GM12878 (cell line): Measurements from ENCODE around the gene KCNE2. TPM values are rescaled to one million over a fixed set of nuclear protein-coding genes. Genes with fewer than 3 reads are reported as not detected.

ENCODE experiments used
- ATAC-seq: fragments of 200-7000 bp; cut with Tn5 transposase; 3 replicates; pipeline ENCODE4 v1.9.1; 2020; ENCODE audit warnings: mild to moderate bottlenecking, moderate library complexity
- Bru-seq: library from RNA; stranded (reverse); fragments of 400-500 nt; gene quantifications from one replicate; lab custom pipeline; 2021; lab: Mats Ljungman, UMichigan
- BruChase-seq, 2 experiments: library from RNA; stranded (reverse); fragments of 400-500 nt; gene quantifications; one replicate each; lab custom pipeline; 2021; lab: Mats Ljungman, UMichigan
- BruUV-seq: library from RNA; stranded (reverse); fragments of 400-500 nt; replicated peaks from 2 replicates; lab custom pipeline; 2021; lab: Mats Ljungman, UMichigan
- CTCF ChIA-PET: fragments of 300-600 bp; sonication (Branson Sonifier 250); formaldehyde crosslinking; extraction: SDS; loops from one replicate; lab custom pipeline; 2021; ENCODE audit warnings: inconsistent platforms; lab: Yijun Ruan, JAX
- POLR2A ChIA-PET: fragments of 350-600 bp; formaldehyde crosslinking; extraction: SDS; loops from one replicate; lab custom pipeline; 2021; ENCODE audit warnings: inconsistent platforms; lab: Charles Lee
- RAD21 ChIA-PET: fragments of 300-600 bp; sonication (Branson Sonifier 250); formaldehyde crosslinking; loops from one replicate; lab custom pipeline; 2023; ENCODE audit warnings: antibody characterized with exemption; ENCODE audit not compliant: unreplicated experiment; lab: Charles Lee
- SMC1A ChIA-PET: fragments of 300-600 bp; sonication (Branson Sonifier 250); formaldehyde crosslinking; loops from one replicate; lab custom pipeline; 2023; ENCODE audit not compliant: unreplicated experiment, uncharacterized antibody; lab: Charles Lee
- DNase-seq: peaks from one replicate; pipeline ENCODE4 v3.0.0-alpha.2; 2011; ENCODE audit warnings: low read depth, low spot score
- FAIRE-seq: peaks from 3 replicates; lab custom pipeline; 2011; peaks lifted over from hg19 to GRCh38; lab: Jason Lieb, UNC
- H2AFZ ChIP-seq: 2 replicates; pipeline ENCODE4 v1.6.0; 2011; ENCODE audit warnings: low read depth, low read length, control low read depth; ENCODE audit not compliant: control insufficient read depth
- H3K27ac ChIP-seq: 2 replicates; pipeline ENCODE4 v1.5.1; 2011; ENCODE audit warnings: control low read depth; ENCODE audit not compliant: control insufficient read depth, insufficient read depth
- H3K27me3 ChIP-seq, 2 experiments: replicated peaks in 1 of 2; 2 replicates each; pipeline versions ENCODE4 v1.6.0 to v1.6.1; 2011; ENCODE audit warnings: low read length in 1 of 2; ENCODE audit not compliant: control insufficient read depth in 2 of 2, insufficient read depth in 2 of 2
- H3K36me3 ChIP-seq, 2 experiments: 2 replicates each; pipeline ENCODE4 v1.5.1; 2011; ENCODE audit warnings: low read length in 1 of 2; ENCODE audit not compliant: control insufficient read depth in 2 of 2, insufficient read depth in 2 of 2
- H3K4me1 ChIP-seq: 2 replicates; pipeline ENCODE4 v1.6.1; 2011; ENCODE audit warnings: mild to moderate bottlenecking, low read length, moderate library complexity, mixed read lengths; ENCODE audit not compliant: control insufficient read depth, insufficient read depth
- H3K4me2 ChIP-seq: 2 replicates; pipeline ENCODE4 v1.6.0; 2011; ENCODE audit warnings: control low read depth; ENCODE audit not compliant: control insufficient read depth, insufficient read depth
- H3K4me3 ChIP-seq: fragments of 200-600 bp; sonication (generic); 2 replicates; pipeline ENCODE4 v1.5.1; 2016
- H3K79me2 ChIP-seq: 2 replicates; pipeline ENCODE4 v1.6.0; 2011; ENCODE audit warnings: low read length; ENCODE audit not compliant: control insufficient read depth, insufficient read depth
- H3K9ac ChIP-seq: 2 replicates; pipeline ENCODE4 v1.8.0; 2011; ENCODE audit warnings: low read length, control low read depth, mixed read lengths; ENCODE audit not compliant: control insufficient read depth, insufficient read depth
- H3K9me3 ChIP-seq: replicated peaks from 3 replicates; pipeline ENCODE4 v1.5.1; 2011; ENCODE audit warnings: mild to moderate bottlenecking, low read length; ENCODE audit not compliant: control insufficient read depth, insufficient read depth
- H4K20me1 ChIP-seq: 2 replicates; pipeline ENCODE4 v1.6.0; 2011; ENCODE audit not compliant: control insufficient read depth, insufficient read depth
- BMI1 ChIP-seq: fragments of 450-650 bp; IDR thresholded peaks from 2 replicates; pipeline ENCODE4 v1.6.1; 2016; ENCODE audit warnings: mild to moderate bottlenecking, moderate library complexity, borderline replicate concordance
- CBX5 ChIP-seq: sonication (generic); IDR thresholded peaks from 2 replicates; pipeline ENCODE4 v1.6.1; 2016; ENCODE audit warnings: low read depth, moderate library complexity, mild to moderate bottlenecking, inconsistent platforms
- GABPA ChIP-seq: IDR thresholded peaks from 2 replicates; pipeline ENCODE4 v1.6.1; 2014; ENCODE audit warnings: antibody characterized with exemption, low read depth, mild to moderate bottlenecking, inconsistent platforms
- IRF5 ChIP-seq: fragments of 450-650 bp; IDR thresholded peaks from 2 replicates; pipeline ENCODE4 v1.6.1; 2017; ENCODE audit warnings: borderline replicate concordance
- NBN ChIP-seq: fragments of 450-650 bp; IDR thresholded peaks from 2 replicates; pipeline ENCODE4 v1.6.1; 2016
- PAX8 ChIP-seq: fragments of 450-650 bp; IDR thresholded peaks from 2 replicates; pipeline ENCODE4 v1.6.1; 2017; ENCODE audit warnings: mild to moderate bottlenecking, moderate library complexity
- PKNOX1 ChIP-seq: fragments of 450-650 bp; IDR thresholded peaks from 2 replicates; pipeline ENCODE4 v1.6.1; 2016; ENCODE audit warnings: mild to moderate bottlenecking
- RUNX3 ChIP-seq: IDR thresholded peaks from 2 replicates; pipeline ENCODE4 v1.6.1; 2012; ENCODE audit warnings: low read length, inconsistent platforms
- ZNF384 ChIP-seq: IDR thresholded peaks from 2 replicates; pipeline ENCODE4 v1.6.1; 2012; ENCODE audit warnings: low read depth, mild to moderate bottlenecking, low read length, improper control_type of control experiment, borderline replicate concordance
- ZNF687 ChIP-seq: fragments of 450-650 bp; IDR thresholded peaks from 2 replicates; pipeline ENCODE4 v1.6.1; 2017; ENCODE audit warnings: mild to moderate bottlenecking, moderate library complexity
- WGBS: methylation state at CpG from one replicate; pipeline ENCODE4 v1.1.6; 2016; ENCODE audit warnings: low lambda C conversion rate; ENCODE audit not compliant: insufficient replicate concordance, insufficient coverage; ENCODE audit errors: missing lambda C conversion rate; 5-methylcytosine and 5-hydroxymethylcytosine counted together
- in situ Hi-C: fragments of 300-500 bp; cut with MboI; formaldehyde crosslinking; loops from 9 replicates; pipeline ENCODE4 v1.14.3; 2018; ENCODE audit warnings: mixed read lengths
- intact Hi-C: fragments of 100-400 bp; cut with micrococcal nuclease; formaldehyde crosslinking; loops from one replicate; pipeline ENCODE4 v1.14.2; 2022; ENCODE audit not compliant: unreplicated experiment
- long read RNA-seq, 2 experiments: library from polyadenylated mRNA; unstranded; transcript quantifications; one replicate each; pipeline ENCODE4 v2.0.0, GENCODE V29; 2019 to 2020
- polyA minus RNA-seq, 3 experiments: library from RNA; depleted of rRNA, polyadenylated mRNA; stranded (reverse); fragments of >200 nt; gene quantifications; 2 replicates each; pipeline ENCODE4 v1.2.3, GENCODE V29; 2011
- polyA plus RNA-seq, 11 experiments: library from polyadenylated mRNA; depleted of rRNA in 4 of 11; unstranded in 6 of 11; stranded (reverse) in 5 of 11; fragments of >200 nt; fragmentation: Nextera tagmentation in 4 of 11; fragmentation: Illumina TruSeq in 1 of 11; extraction: Ambion mirVana in 4 of 11; extraction: Trizol in 1 of 11; gene quantifications; 1 replicate in 1 of 11; 2 replicates in 10 of 11; pipeline versions ENCODE4 v1.2.1 to v1.2.3, GENCODE V29; 2011 to 2016; ENCODE audit warnings: inconsistent platforms in 2 of 11, missing spikeins in 2 of 11, low read depth in 1 of 11
- total RNA-seq, 4 experiments: library from RNA; depleted of rRNA in 3 of 4; stranded (reverse); fragments of >200 nt in 3 of 4; fragmentation: Illumina TruSeq in 1 of 4; extraction: Trizol in 1 of 4; gene quantifications; 2 replicates each; pipeline versions ENCODE4 v1.2.1 to v1.2.3, GENCODE V29; 2013 to 2021
- TF ChIP-seq, protein P1 (sequence below): fragments of 450-650 bp; IDR thresholded peaks from 2 replicates; pipeline ENCODE4 v1.6.1; 2017; ENCODE audit warnings: antibody characterized with exemption, mild to moderate bottlenecking, moderate library complexity

KCNE2 gene, protein sequence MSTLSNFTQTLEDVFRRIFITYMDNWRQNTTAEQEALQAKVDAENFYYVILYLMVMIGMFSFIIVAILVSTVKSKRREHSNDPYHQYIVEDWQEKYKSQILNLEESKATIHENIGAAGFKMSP
- total RNA-seq (2013; cell fraction: nucleolus; rRNA removed), result not detected in 2 replicates
- total RNA-seq (2014; rRNA removed) (not detected in 2 replicates), total RNA-seq (2014; rRNA removed; fragmentation: Illumina TruSeq; extraction: Trizol) (not detected in 2 replicates), total RNA-seq (2021) (not detected in 2 replicates), polyA plus RNA-seq (2011; rRNA removed) (not detected in 2 replicates), polyA plus RNA-seq (2014; fragmentation: Illumina TruSeq; extraction: Trizol) (not detected in 2 replicates), polyA plus RNA-seq (2014; fragmentation: Nextera tagmentation; extraction: Ambion mirVana) (not detected), polyA plus RNA-seq (2014; rRNA removed) (not detected in 2 replicates), polyA plus RNA-seq (2016; fragmentation: Nextera tagmentation; extraction: Ambion mirVana) (not detected), polyA minus RNA-seq (2011; rRNA and poly(A)+ RNA removed) (not detected in 2 replicates), Bru-seq, nascent RNA (percentile 36 among the genes with signal in this experiment), BruChase-seq, experiment 1, labeled RNA remaining after a 6-hour chase (percentile 40 among the genes with signal in this experiment), BruChase-seq, experiment 2, labeled RNA remaining after a 2-hour chase (percentile 39 among the genes with signal in this experiment)
- polyA plus RNA-seq (2011; ENCODE audit: low read depth), result not detected
- polyA plus RNA-seq (2011; cell fraction: cytosol; rRNA removed), result not detected in 2 replicates
- polyA plus RNA-seq (2011; cell fraction: nucleus; rRNA removed), result not detected in 2 replicates
- not detected in 2 replicates for polyA plus RNA-seq (2012)
- not detected in 2 replicates for polyA minus RNA-seq (2011; cell fraction: cytosol; rRNA and poly(A)+ RNA removed)
- not detected in 2 replicates for polyA minus RNA-seq (2011; cell fraction: nucleus; rRNA and poly(A)+ RNA removed)
- long read RNA-seq, experiment 1, result 0 reads
- long read RNA-seq, experiment 2, result 0 reads

DNA sequence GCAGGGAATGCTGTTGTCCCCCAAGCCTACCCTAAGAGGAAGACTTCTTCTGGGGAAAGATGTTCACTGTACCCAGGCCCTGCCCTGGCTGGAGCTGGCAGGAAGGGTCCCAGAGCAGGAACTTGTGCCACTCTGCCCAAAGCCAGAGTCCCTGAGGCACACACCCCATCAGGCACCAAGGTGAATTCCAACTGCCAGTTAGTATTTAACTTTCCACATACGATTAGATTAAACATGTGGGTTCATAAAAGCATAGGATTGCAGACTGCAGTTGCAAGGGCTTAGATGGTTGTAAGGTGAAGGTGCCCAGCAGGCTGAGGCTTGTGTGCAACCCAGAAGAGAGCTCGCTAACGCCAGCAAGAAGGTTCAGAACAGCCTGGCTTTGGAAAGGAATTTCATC is at the start of gene KCNE2:
Gene KCNE2 (plus strand): TSS at position 274 of the 400 bp plus-strand sequence. CDS start 6,473 bp downstream, outside the sequence.
- ATAC-seq, result no peak
- ChIA-PET CTCF (interaction anchor here (1.3 kb wide), 1 partner anchor 9 kb away, joined by 4 read pairs; no protein-coding TSS in a partner anchor), SMC1A (interaction anchor here (0.6 to 0.7 kb wide), 2 partner anchors 62 to 247 kb away, joined by 3 to 4 read pairs; no protein-coding TSS in a partner anchor), RAD21 (no interaction called here), POLR2A (no interaction called here)
- H3K9ac ChIP-seq, result no peak within 1 kb of the TSS
- BruUV-seq, result no TSS peak
- no peak within 1 kb of the TSS for H3K4me3 ChIP-seq
- no peak within 1 kb of the TSS for H3K27ac ChIP-seq
- H3K9me3 ChIP-seq, result no peaks in the 10 kb centered on the region
- no peaks in the 10 kb centered on the region for H3K4me1 ChIP-seq
- peaks cover 0 to 3% of the 10 kb centered on the region in 2 experiments; a peak in 1 of 4 replicates for H3K27me3 ChIP-seq
- in situ Hi-C loops, result no loop called here
- WGBS, result 78% methylated on average over 3 of the region's 3 CpGs
- H3K79me2 ChIP-seq, result no peaks in the 10 kb centered on the region
- H3K4me2 ChIP-seq, result no peak within 1 kb of the TSS
- no peaks in the 10 kb centered on the region for H4K20me1 ChIP-seq
- no peaks in the 10 kb centered on the region for H3K36me3 ChIP-seq
- FAIRE-seq, result no peak
- intact Hi-C loops, result no loop called here
- no peak for DNase-seq
- H2AFZ ChIP-seq, result no peak within 1 kb of the TSS
- TF ChIP-seq, protein P1, sequence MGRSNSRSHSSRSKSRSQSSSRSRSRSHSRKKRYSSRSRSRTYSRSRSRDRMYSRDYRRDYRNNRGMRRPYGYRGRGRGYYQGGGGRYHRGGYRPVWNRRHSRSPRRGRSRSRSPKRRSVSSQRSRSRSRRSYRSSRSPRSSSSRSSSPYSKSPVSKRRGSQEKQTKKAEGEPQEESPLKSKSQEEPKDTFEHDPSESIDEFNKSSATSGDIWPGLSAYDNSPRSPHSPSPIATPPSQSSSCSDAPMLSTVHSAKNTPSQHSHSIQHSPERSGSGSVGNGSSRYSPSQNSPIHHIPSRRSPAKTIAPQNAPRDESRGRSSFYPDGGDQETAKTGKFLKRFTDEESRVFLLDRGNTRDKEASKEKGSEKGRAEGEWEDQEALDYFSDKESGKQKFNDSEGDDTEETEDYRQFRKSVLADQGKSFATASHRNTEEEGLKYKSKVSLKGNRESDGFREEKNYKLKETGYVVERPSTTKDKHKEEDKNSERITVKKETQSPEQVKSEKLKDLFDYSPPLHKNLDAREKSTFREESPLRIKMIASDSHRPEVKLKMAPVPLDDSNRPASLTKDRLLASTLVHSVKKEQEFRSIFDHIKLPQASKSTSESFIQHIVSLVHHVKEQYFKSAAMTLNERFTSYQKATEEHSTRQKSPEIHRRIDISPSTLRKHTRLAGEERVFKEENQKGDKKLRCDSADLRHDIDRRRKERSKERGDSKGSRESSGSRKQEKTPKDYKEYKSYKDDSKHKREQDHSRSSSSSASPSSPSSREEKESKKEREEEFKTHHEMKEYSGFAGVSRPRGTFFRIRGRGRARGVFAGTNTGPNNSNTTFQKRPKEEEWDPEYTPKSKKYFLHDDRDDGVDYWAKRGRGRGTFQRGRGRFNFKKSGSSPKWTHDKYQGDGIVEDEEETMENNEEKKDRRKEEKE, result no peak
- no peak for TF ChIP-seq IRF5
- no peak for TF ChIP-seq CBX5
- TF ChIP-seq BMI1, result no peak
- TF ChIP-seq GABPA, result no peak
- TF ChIP-seq ZNF384, result no peak
- no peak for TF ChIP-seq NBN
- no peak for TF ChIP-seq PAX8
- TF ChIP-seq PKNOX1, result no peak
- no peak for TF ChIP-seq RUNX3
- no peak for TF ChIP-seq ZNF687
